ENCODE measurements around the gene NAALADL2. TPM values are rescaled to one million over a fixed set of nuclear protein-coding genes. Genes with fewer than 3 reads are reported as not detected.

Gene NAALADL2
- total RNA-seq, 1 experiment from 2014 or later: 2.7 TPM

DNA sequence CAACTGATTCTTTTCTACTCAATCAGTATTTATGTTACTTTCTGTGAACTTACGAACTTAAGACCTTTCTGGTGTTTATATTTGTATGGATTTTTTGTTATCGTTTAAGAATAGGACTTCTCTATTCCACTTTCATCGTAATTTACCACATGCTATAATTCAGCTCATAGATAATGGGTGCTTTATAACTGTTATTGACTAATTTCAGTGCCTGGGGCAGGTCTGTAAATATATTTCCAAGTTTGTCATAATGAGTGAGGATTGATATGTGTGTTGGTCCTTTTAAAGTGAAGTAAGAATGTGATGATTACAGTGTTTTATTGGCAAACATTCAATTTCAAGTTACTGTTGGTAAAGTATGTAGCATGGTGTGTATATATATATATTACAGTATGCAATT, 1.8 kb upstream of the NAALADL2 start:
- Histone ChIP-seq H3K27me3 (ENCODE audit: control insufficient read depth, insufficient read depth, low read length) (no peaks in the 10 kb centered on the region), H3K4me3 (ENCODE audit: low read depth in 2 of 2, low read length in 2 of 2) (no peak overlapping the region), H3K36me3 (ENCODE audit: control insufficient read depth, insufficient read depth, low read length) (no peaks in the 10 kb centered on the region), H3K27ac (ENCODE audit: low read length) (no peak overlapping the region), H3K4me1 (ENCODE audit: control insufficient read depth, insufficient read depth, low read length) (no peaks in the 10 kb centered on the region), H3K9me3 (ENCODE audit: control insufficient read depth, insufficient read depth, low read depth, low read length) (no peaks in the 10 kb centered on the region)
- intact Hi-C loops (cut with micrococcal nuclease; ENCODE audit: unreplicated experiment) (no loop called here), in situ Hi-C loops (cut with HindIII; ENCODE audit: low pct_unique_long_range_greater_than_20kb, low sequenced_read_pairs) (no loop called here)
- CTCF ChIA-PET: no interaction called here
- TF ChIP-seq, protein P1, sequence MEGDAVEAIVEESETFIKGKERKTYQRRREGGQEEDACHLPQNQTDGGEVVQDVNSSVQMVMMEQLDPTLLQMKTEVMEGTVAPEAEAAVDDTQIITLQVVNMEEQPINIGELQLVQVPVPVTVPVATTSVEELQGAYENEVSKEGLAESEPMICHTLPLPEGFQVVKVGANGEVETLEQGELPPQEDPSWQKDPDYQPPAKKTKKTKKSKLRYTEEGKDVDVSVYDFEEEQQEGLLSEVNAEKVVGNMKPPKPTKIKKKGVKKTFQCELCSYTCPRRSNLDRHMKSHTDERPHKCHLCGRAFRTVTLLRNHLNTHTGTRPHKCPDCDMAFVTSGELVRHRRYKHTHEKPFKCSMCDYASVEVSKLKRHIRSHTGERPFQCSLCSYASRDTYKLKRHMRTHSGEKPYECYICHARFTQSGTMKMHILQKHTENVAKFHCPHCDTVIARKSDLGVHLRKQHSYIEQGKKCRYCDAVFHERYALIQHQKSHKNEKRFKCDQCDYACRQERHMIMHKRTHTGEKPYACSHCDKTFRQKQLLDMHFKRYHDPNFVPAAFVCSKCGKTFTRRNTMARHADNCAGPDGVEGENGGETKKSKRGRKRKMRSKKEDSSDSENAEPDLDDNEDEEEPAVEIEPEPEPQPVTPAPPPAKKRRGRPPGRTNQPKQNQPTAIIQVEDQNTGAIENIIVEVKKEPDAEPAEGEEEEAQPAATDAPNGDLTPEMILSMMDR (IDR thresholded peaks at IDR 0.05): no peak
- TF ChIP-seq, protein P2, sequence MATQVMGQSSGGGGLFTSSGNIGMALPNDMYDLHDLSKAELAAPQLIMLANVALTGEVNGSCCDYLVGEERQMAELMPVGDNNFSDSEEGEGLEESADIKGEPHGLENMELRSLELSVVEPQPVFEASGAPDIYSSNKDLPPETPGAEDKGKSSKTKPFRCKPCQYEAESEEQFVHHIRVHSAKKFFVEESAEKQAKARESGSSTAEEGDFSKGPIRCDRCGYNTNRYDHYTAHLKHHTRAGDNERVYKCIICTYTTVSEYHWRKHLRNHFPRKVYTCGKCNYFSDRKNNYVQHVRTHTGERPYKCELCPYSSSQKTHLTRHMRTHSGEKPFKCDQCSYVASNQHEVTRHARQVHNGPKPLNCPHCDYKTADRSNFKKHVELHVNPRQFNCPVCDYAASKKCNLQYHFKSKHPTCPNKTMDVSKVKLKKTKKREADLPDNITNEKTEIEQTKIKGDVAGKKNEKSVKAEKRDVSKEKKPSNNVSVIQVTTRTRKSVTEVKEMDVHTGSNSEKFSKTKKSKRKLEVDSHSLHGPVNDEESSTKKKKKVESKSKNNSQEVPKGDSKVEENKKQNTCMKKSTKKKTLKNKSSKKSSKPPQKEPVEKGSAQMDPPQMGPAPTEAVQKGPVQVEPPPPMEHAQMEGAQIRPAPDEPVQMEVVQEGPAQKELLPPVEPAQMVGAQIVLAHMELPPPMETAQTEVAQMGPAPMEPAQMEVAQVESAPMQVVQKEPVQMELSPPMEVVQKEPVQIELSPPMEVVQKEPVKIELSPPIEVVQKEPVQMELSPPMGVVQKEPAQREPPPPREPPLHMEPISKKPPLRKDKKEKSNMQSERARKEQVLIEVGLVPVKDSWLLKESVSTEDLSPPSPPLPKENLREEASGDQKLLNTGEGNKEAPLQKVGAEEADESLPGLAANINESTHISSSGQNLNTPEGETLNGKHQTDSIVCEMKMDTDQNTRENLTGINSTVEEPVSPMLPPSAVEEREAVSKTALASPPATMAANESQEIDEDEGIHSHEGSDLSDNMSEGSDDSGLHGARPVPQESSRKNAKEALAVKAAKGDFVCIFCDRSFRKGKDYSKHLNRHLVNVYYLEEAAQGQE (IDR thresholded peaks at IDR 0.05; ENCODE audit: insufficient read depth in 1 of 2, low read depth in 2 of 2, low read length in 1 of 2): no peak
- TF ChIP-seq TCF7L2 (IDR thresholded peaks at IDR 0.05; ENCODE audit: low read depth, low read length): no peak
- TF ChIP-seq SIN3A (IDR thresholded peaks at IDR 0.05; ENCODE audit: borderline replicate concordance, insufficient read depth, low read depth, low read length): no peak
- TF ChIP-seq POLR2AphosphoS5 (IDR thresholded peaks at IDR 0.05; ENCODE audit: low read depth, low read length): no peak
- DNase-seq (ENCODE audit: low read depth, low spot score): no peak
- BruUV-seq (replicated peaks): no TSS peak
- POLR2A ChIA-PET: no interaction called here
- ATAC-seq: no peak

DNA sequence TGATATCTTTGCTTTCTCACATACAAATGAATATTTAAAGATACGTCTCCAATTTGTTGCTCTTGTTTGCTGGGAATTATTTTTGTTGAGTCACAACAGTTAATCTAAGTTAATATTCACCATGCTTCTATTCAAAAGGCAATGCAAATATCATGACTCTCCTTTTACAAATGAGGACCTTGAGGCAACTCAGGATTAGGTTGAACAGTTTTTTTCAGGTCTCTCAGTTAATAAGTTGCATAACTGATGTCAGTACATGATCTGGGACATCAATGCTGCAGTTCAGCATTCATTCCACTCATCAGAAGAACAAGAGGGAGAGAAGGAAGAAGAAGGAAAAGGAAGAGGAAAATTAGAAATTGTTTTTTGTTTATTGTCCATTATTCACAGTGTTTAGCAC, 781 bp upstream of the NAALADL2 start:
- DNase-seq (ENCODE audit: low read depth, low spot score) (no peak), ATAC-seq (no peak)
- POLR2A ChIA-PET: no interaction called here
- TF ChIP-seq, protein P2 (IDR thresholded peaks at IDR 0.05; ENCODE audit: insufficient read depth in 1 of 2, low read depth in 2 of 2, low read length in 1 of 2): no peak
- Histone ChIP-seq H3K9me3 (ENCODE audit: control insufficient read depth, insufficient read depth, low read depth, low read length) (no peaks in the 10 kb centered on the region), H3K36me3 (ENCODE audit: control insufficient read depth, insufficient read depth, low read length) (no peaks in the 10 kb centered on the region), H3K4me3 (ENCODE audit: low read depth in 2 of 2, low read length in 2 of 2) (no peak overlapping the region), H3K27ac (ENCODE audit: low read length) (no peak overlapping the region), H3K27me3 (ENCODE audit: control insufficient read depth, insufficient read depth, low read length) (no peaks in the 10 kb centered on the region), H3K4me1 (ENCODE audit: control insufficient read depth, insufficient read depth, low read length) (no peaks in the 10 kb centered on the region)
- intact Hi-C loops (cut with micrococcal nuclease; ENCODE audit: unreplicated experiment) (no loop called here), in situ Hi-C loops (cut with HindIII; ENCODE audit: low pct_unique_long_range_greater_than_20kb, low sequenced_read_pairs) (no loop called here)
- CTCF ChIA-PET: no interaction called here
- no TSS peak for BruUV-seq (replicated peaks)
